ENCODE data around the gene DYSF.

Gene DYSF

GRCh38 chr2:71562518-71562917 is 109.2 kb downstream of the DYSF start:
- Histone ChIP-seq H3K27me3 (no peaks in the 10 kb centered on the region), H3K36me3 (peaks cover 100% of the 10 kb centered on the region), H3K9me3 (no peaks in the 10 kb centered on the region), H3K4me3 (ENCODE audit: low read depth in 1 of 2, low read length in 1 of 2) (no peak overlapping the region), H3K4me1 (ENCODE audit: control insufficient read depth in 1 of 2, insufficient read depth in 1 of 2, low read depth in 1 of 2, low read length in 1 of 2) (no peaks in the 10 kb centered on the region), H3K27ac (no peak overlapping the region)
- TF ChIP-seq CTCF (IDR thresholded peaks at IDR 0.05) = no peak

GRCh38 chr2:71563872-71564271 is 110.5 kb downstream of the DYSF start:
- Histone ChIP-seq H3K4me1 (ENCODE audit: control insufficient read depth in 1 of 2, insufficient read depth in 1 of 2, low read depth in 1 of 2, low read length in 1 of 2) (no peaks in the 10 kb centered on the region), H3K9me3 (no peaks in the 10 kb centered on the region), H3K36me3 (peaks cover 100% of the 10 kb centered on the region), H3K4me3 (ENCODE audit: low read depth in 1 of 2, low read length in 1 of 2) (no peak overlapping the region), H3K27me3 (no peaks in the 10 kb centered on the region), H3K27ac (no peak overlapping the region)
- no peak for TF ChIP-seq CTCF (IDR thresholded peaks at IDR 0.05)

GRCh38 chr2:71564361-71564760 is 111.0 kb downstream of the DYSF start:
- Histone ChIP-seq H3K27me3 (no peaks in the 10 kb centered on the region), H3K4me3 (ENCODE audit: low read depth in 1 of 2, low read length in 1 of 2) (no peak overlapping the region), H3K4me1 (ENCODE audit: control insufficient read depth in 1 of 2, insufficient read depth in 1 of 2, low read depth in 1 of 2, low read length in 1 of 2) (no peaks in the 10 kb centered on the region), H3K27ac (no peak overlapping the region), H3K36me3 (peaks cover 100% of the 10 kb centered on the region), H3K9me3 (no peaks in the 10 kb centered on the region)
- TF ChIP-seq CTCF (IDR thresholded peaks at IDR 0.05) = no peak

- Histone ChIP-seq H3K9me3 (no peaks in the 10 kb centered on the region), H3K27ac (no peak overlapping the region), H3K4me1 (ENCODE audit: control insufficient read depth in 1 of 2, insufficient read depth in 1 of 2, low read depth in 1 of 2, low read length in 1 of 2) (no peaks in the 10 kb centered on the region), H3K36me3 (peaks cover 100% of the 10 kb centered on the region), H3K4me3 (ENCODE audit: low read depth in 1 of 2, low read length in 1 of 2) (no peak overlapping the region), H3K27me3 (no peaks in the 10 kb centered on the region)
- TF ChIP-seq CTCF (IDR thresholded peaks at IDR 0.05) = no peak
Measured at GRCh38 chr2:71564790-71565189, 111.4 kb downstream of the DYSF start.

- H3K36me3 ChIP-seq = peaks cover 100% of the 10 kb centered on the region
- TF ChIP-seq CTCF (IDR thresholded peaks at IDR 0.05) = no peak
- H3K4me1 ChIP-seq (ENCODE audit: control insufficient read depth in 1 of 2, insufficient read depth in 1 of 2, low read depth in 1 of 2, low read length in 1 of 2) = no peaks in the 10 kb centered on the region
- peaks cover 5% of the 10 kb centered on the region for H3K9me3 ChIP-seq
- H3K27ac ChIP-seq = no peak overlapping the region
- H3K27me3 ChIP-seq = no peaks in the 10 kb centered on the region
- H3K4me3 ChIP-seq (ENCODE audit: low read depth in 1 of 2, low read length in 1 of 2) = no peak overlapping the region
Measured at GRCh38 chr2:71566372-71566771, 113.0 kb downstream of the DYSF start.

GRCh38 chr2:71567625-71568024 is 114.3 kb downstream of the DYSF start:
- Histone ChIP-seq H3K36me3 (peaks cover 100% of the 10 kb centered on the region), H3K4me1 (ENCODE audit: control insufficient read depth in 1 of 2, insufficient read depth in 1 of 2, low read depth in 1 of 2, low read length in 1 of 2) (peaks cover 0 to 4% of the 10 kb centered on the region in 2 experiments), H3K4me3 (ENCODE audit: low read depth in 1 of 2, low read length in 1 of 2) (no peak overlapping the region), H3K9me3 (peaks cover 5% of the 10 kb centered on the region), H3K27ac (no peak overlapping the region), H3K27me3 (no peaks in the 10 kb centered on the region)
- no peak for TF ChIP-seq CTCF (IDR thresholded peaks at IDR 0.05)
